Hematopoietic multipotent progenitor cell treated with erythropoietin and hydrocortisone succinate and interleukin-3 and kit ligand, for 8 days (in vitro differentiated cells): Measurements from ENCODE around the gene CACNA1I.
A peak's percentile ranks its signal among the peaks of the same experiment; 100 is the strongest.

Source experiments
- DNase-seq: peaks from one replicate; pipeline ENCODE4 v3.0.0-alpha.2; 2015

CACNA1I gene

DNA sequence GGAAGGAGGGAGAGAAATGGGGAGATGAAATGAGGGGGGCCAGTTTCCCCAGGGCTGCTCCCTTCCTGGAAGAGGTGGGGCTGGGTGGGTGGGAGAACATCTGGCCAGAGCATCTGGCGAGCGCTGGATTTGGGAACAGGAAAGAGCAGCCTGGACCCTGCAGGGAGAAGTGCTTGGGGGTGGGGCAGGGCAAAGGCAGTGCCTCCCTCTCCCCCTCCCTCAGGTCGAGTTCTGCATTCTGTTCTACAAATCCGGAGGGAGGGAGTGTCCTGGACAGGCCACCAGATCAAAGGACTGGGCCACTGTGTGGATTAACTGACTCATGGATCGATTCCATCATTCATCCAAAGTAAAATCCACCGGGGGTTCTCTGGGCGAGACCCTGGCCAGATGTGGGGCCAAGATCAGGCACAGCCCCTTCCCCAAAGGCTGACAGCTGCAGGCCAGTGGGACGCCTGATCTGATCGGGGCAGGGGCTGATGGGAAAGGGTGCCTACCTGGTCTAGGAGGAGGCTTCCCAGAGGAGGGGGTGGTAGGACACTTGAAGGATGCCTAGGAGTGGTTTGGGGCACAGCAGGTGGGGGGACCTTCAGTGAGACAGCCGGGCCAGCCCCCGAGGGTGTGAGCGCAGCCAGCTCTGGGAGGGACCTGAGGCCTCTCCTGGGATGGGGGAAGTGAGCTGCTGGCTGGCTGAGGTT is 57.5 kb downstream of the CACNA1I start:
- peak; percentile 51 for DNase-seq

- DNase-seq: no peak
Measured at GRCh38 chr22:39628563-39629080, 58.1 kb downstream of the CACNA1I start.

- DNase-seq: no peak
Measured at GRCh38 chr22:39629851-39630250, 59.3 kb downstream of the CACNA1I start.

DNA sequence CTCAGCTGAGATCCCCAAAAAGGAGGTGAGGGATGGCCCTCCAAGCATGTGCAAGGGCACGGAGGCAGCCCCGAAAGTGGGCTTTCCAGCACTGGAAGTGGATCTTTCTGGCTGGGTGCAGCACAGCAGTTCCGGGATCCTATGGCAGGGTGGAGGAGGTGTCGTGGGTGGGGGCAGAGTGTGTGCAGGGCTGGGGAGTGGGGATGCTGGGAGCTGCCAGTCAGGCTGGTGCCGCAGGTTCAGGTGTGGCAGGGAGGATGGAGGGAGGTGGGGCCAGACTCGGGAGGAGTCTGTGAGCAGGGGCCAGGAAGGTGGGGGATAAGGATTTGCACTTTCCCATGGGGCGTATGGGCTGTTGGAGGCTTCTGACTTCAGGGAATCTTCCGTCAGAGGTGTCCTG is 60.2 kb downstream of the CACNA1I start:
- DNase-seq: no peak

GRCh38 chr22:39631381-39632286 is 61.1 kb downstream of the CACNA1I start:
- DNase-seq: no peak

GRCh38 chr22:39634530-39635405 is 64.2 kb downstream of the CACNA1I start:
- peak; percentile 92 for DNase-seq

DNA sequence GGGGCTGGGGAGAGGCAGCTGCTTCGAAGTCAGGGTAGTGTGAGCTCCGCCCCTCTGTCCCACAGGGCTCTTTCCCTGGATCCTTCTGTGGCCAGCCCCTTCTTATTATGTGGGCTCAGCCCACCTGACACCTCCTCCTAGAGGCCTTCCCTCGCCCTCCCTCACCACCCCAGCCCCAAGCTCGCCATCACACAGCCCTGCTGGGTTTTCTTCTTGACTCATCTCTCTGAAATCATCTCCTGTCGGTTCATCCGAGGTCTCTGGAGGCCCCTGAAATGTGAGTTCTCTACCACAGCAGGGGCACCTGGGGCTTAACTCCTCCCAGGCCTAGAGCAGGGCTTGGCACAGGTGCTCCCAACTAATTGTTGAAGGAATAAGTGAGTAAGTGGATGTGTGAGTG is 65.2 kb downstream of the CACNA1I start:
- DNase-seq: no peak

DNA sequence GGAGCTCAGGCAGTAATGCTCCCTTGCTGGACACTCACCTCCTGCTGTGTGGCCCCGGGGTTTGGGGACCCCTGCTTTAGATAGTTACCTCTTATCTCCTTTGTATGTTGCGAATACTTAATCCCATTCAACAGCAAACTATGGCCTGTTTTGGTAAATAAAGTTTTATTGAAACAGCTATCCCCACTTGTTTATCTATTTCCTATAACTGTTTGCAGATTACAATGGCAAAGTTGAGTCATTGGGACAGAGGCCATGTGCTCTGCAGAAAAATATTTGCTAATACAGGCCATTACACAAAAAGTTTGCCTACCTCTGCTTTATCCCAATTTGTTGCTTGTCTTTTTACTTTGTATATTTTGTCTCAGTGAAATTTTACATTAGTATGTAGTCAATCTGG is 68.4 kb downstream of the CACNA1I start:
- peak; percentile 51 for DNase-seq

- no peak for DNase-seq
Measured at GRCh38 chr22:39641660-39642310, 71.2 kb downstream of the CACNA1I start.

DNA sequence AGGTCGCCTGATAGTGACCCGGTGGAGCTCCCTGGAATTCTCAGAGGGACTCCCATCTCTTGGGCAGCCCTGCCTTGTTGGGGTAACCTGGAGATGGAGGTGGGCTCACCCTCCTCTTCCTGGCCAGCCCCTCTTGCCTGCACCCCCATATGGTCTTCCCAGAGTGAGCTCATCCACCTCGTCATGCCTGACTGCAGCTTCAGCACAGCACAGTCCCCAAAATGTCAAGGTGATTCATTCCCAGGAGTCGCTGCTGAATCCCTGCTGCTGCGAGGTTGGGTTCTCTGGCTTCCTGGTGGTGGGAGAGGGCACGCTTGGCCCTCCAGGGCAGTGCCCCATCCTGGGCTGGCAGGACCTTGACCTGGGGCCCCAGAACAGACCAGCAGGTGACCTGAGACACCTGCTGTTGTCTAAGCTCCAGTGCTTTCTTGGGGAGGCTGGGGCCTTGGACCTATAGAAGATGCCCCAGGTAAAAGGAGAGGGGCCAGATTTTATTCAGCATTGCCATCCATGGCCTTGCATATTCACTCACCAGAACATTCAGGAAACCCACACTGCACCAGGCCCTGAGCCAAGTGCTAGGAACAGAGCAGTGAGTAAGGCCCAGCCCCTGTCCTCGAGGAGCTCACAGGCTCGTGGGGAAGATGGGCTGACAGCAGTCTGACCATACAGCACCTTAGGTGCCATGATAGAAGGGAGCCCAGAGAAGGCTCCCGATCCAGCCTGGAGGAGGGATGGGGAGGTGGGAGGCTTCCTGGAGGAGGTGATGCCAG is 72.9 kb downstream of the CACNA1I start:
- DNase-seq: no peak

- DNase-seq: no peak
Measured at GRCh38 chr22:39645532-39645931, 75.0 kb downstream of the CACNA1I start.

DNA sequence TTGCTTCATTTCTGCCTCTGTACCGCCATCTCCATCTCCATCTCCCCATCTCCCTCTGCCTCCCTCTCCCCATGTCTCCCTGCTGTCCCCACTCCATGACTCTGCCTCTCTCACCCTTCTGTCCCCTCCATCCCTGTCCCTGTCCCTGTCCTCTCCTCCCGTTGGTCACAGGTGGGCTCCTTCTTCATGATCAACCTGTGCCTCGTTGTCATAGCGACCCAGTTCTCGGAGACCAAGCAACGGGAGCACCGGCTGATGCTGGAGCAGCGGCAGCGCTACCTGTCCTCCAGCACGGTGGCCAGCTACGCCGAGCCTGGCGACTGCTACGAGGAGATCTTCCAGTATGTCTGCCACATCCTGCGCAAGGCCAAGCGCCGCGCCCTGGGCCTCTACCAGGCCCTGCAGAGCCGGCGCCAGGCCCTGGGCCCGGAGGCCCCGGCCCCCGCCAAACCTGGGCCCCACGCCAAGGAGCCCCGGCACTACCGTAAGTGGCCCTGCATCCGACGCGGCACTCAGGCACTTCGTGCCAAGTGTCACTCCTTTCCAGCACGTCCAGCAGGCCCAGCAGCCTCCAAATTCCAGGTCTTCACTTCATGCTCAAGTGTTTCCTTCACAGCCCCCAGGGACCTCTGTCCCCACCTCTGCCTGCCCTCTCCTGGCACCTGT is 76.0 kb downstream of the CACNA1I start:
- no peak for DNase-seq

DNA sequence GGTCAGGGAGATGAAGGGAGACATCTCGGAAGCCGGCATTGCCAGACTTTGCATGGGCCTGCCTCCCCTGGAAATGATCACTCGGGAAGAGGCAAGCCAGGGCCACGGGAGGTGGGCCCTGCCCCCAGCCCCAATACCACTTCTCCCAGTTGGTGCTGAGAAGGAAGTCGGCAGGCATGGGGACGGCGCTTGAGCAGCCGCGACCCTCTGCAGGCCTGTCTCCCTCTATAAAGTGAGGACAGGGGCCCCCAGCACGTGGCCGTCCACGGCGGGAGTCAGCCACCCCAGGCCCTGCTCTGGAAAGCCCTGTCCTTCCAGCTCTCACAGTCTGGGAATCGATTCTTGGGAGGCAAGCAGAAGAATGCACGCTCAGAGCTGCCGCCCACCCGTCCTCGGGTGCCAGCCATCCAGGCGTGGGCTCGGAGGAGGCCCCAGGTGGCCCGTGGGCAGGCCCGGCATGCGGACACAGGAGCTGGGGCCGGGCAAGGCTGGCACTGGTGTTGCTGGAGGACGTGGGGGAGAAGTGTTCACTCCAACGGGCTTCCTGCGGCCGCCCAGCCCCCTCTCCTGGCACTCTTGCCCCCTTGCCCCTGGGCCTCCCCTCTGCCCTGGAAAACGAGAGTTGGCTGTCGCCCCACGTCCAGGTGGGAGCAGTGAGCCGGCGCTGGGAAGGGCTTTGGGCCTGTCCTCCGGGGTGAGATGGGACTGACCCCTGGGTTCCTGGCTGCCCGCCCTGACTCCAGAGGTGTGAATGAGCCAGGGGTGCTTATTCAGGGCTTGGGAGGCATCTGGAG is 77.5 kb downstream of the CACNA1I start:
- DNase-seq: no peak

DNA sequence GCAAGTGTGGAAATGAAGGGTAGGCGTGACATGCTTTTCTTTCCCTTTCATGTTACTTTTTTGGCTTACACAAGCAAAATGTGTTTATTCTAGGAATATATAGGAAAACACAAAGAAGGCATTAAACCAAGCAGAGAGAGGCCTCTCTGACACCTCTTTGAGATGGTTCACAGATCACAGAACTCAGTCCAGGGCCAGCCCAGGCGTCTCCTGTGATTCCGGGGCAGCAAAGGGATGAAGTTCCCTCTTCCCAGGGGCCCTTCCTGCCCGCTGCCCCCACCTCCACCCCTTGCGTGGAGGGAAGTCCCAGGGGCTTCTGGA is 78.0 kb downstream of the CACNA1I start:
- DNase-seq: no peak

DNA sequence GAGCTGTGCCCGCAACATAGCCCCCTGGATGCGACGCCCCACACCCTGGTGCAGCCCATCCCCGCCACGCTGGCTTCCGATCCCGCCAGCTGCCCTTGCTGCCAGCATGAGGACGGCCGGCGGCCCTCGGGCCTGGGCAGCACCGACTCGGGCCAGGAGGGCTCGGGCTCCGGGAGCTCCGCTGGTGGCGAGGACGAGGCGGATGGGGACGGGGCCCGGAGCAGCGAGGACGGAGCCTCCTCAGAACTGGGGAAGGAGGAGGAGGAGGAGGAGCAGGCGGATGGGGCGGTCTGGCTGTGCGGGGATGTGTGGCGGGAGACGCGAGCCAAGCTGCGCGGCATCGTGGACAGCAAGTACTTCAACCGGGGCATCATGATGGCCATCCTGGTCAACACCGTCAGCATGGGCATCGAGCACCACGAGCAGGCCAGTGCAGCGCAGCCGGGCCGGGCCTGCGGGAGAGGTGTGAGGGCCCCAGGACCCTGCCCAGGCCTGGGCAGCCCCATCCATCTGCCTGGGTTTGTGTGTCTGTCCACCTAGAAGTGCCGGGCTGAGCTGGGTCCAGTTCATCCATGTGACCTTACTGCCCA is 79.0 kb downstream of the CACNA1I start:
- no peak for DNase-seq

- no peak for DNase-seq
Measured at GRCh38 chr22:39651053-39651996, 80.8 kb downstream of the CACNA1I start.

GRCh38 chr22:39652990-39653786 is 82.6 kb downstream of the CACNA1I start:
- no peak for DNase-seq

DNA sequence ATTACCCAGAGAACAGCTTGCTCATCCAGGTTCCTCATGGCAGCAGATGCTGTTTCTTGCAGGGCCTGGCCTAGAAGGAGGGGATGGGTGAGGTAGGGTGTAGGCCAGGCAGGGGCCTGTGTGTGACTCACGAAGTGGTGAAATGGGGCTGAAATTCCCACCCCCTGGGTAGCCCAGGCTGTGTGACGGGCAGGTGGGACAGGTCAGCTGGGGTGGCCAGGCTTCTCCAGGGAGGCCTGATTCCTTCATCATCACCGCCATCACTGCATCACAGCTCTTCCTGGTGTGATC is 83.2 kb downstream of the CACNA1I start:
- peak; percentile 27 for DNase-seq
